A204.1 (cell line): ENCODE measurements around the gene GTPBP4.
"Not testable (repeated sequence)": the region's sequence is repeated elsewhere in the genome, so short reads cannot be mapped to it uniquely, and the experiment has no call there.

ENCODE experiments used
- FAIRE-seq: peaks from 2 replicates; lab custom pipeline; 2012; peaks lifted over from hg19 to GRCh38; lab: Jason Lieb, UNC

The GTPBP4 gene

GRCh38 chr10:1059902-1060301 is 71.7 kb downstream of the GTPBP4 start:
- no peak for FAIRE-seq

- FAIRE-seq = no peak
Measured at GRCh38 chr10:1061930-1062774, 73.9 kb downstream of the GTPBP4 start.

- no peak for FAIRE-seq
Measured at GRCh38 chr10:1063232-1063865, 75.1 kb downstream of the GTPBP4 start.

- FAIRE-seq = no peak
Measured at GRCh38 chr10:1064964-1065247, 76.7 kb downstream of the GTPBP4 start.

- not testable (repeated sequence) for FAIRE-seq
Measured at GRCh38 chr10:1066734-1067133, 78.5 kb downstream of the GTPBP4 start.

- no peak for FAIRE-seq
Measured at GRCh38 chr10:1068380-1069361, 80.4 kb downstream of the GTPBP4 start.
